Spinal cord (tissue), 10 donors: ENCODE data around the gene ABHD17B. TPM values are rescaled to one million over a fixed set of nuclear protein-coding genes. Genes with fewer than 3 reads are reported as not detected.
"Not testable (repeated sequence)": the region's sequence is repeated elsewhere in the genome, so short reads cannot be mapped to it uniquely, and the experiment has no call there.

Source experiments
- DNase-seq, 6 donors: peaks; one replicate each; pipeline versions ENCODE4 v3.0.0 to v3.0.0-alpha.2; 2013 to 2015; ENCODE audit warnings: low spot score in 6 of 6, low read depth in 4 of 6
- H3K27ac ChIP-seq: one replicate; pipeline ENCODE4 v1.5.1; 2013; ENCODE audit warnings: low read depth, low read length, control low read depth
- H3K27me3 ChIP-seq: one replicate; pipeline ENCODE4 v1.6.1; 2013; ENCODE audit warnings: low read length; ENCODE audit not compliant: control insufficient read depth, insufficient read depth
- H3K36me3 ChIP-seq: one replicate; pipeline ENCODE4 v1.6.1; 2013; ENCODE audit warnings: low read length; ENCODE audit not compliant: control insufficient read depth, insufficient read depth
- H3K4me1 ChIP-seq: one replicate; pipeline ENCODE4 v1.6.1; 2013; ENCODE audit warnings: low read length; ENCODE audit not compliant: control insufficient read depth, insufficient read depth
- H3K4me3 ChIP-seq: one replicate; pipeline ENCODE4 v1.5.1; 2013; ENCODE audit warnings: low read depth, low read length, control low read depth
- H3K9me3 ChIP-seq: one replicate; pipeline ENCODE4 v1.6.1; 2013; ENCODE audit warnings: low read length; ENCODE audit not compliant: control insufficient read depth, insufficient read depth
- WGBS: methylation state at CpG from one replicate; pipeline ENCODE4 v1.1.5; 2013; ENCODE audit warnings: missing lambda C conversion rate; ENCODE audit not compliant: insufficient coverage; 5-methylcytosine and 5-hydroxymethylcytosine counted together
- polyA plus RNA-seq, 2 donors: library from polyadenylated mRNA; unstranded; fragments of 120-200 nt; gene quantifications; one replicate each; pipeline ENCODE4 v1.2.1, GENCODE V29; 2013; ENCODE audit not compliant: insufficient read length in 2 of 2
- total RNA-seq, 2 donors: library from RNA; depleted of rRNA in 1 of 2; stranded (reverse); fragments of 120-200 nt in 1 of 2; fragments of >200 nt in 1 of 2; gene quantifications; one replicate each; pipeline versions ENCODE4 v1.2.3 to v1.2.4, GENCODE V29; 2013 to 2014
- donor health status: healthy.

The ABHD17B gene
- total and polyA plus RNA-seq, 4 donors = 33.7 to 91.8 (median 50.4) TPM

DNA sequence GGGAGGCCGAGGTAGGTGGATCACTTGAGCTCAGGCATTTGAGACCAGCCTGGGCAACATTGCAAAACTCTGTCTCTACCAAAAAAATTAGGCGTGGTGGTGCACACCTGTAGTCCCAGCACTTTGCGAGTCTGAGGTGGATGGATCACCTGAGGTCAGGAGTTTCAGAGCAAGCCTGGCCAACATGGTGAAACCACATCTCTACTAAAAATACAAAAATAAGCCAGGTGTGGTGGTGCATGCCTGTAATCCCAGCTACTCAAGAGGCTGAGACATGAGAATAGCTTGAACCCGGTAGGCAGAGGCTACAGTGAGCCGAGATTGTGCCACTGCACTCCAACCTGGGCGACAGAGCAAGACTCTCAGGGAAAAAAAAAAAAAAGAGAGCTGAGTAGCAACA is 12.2 kb downstream of the ABHD17B start:
- 95% methylated on average over 4 of the region's 6 CpGs for WGBS
- not testable (repeated sequence) for H3K27me3 ChIP-seq, H3K4me1 ChIP-seq, H3K27ac ChIP-seq, H3K9me3 ChIP-seq, H3K4me3 ChIP-seq, DNase-seq, H3K36me3 ChIP-seq

DNA sequence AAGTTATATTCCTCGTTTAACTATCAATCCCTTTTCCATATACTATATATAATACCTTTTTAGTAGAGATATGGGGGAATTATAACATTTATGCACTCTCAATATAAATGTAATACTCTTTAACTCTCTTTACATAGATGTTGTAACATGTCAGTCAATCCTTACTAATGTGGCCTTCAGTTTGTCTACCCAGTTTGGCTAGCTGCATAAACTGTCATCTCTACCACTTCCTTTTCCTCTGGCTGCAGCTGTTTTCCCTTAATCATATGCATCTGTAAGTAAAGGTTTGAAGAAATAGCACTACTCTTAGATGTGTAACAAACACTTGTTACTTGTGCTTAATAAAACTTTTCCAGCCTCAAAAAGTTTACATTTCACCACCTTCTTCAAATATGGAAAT is 13.4 kb downstream of the ABHD17B start:
- Histone ChIP-seq H3K4me1 (no peaks in the 10 kb centered on the region), H3K9me3 (no peaks in the 10 kb centered on the region), H3K27me3 (no peaks in the 10 kb centered on the region), H3K36me3 (no peaks in the 10 kb centered on the region), H3K27ac (no peak overlapping the region), H3K4me3 (no peak overlapping the region)
- DNase-seq = no peak
- WGBS = no CpG with 5 or more reads among the region's 1 CpG

DNA sequence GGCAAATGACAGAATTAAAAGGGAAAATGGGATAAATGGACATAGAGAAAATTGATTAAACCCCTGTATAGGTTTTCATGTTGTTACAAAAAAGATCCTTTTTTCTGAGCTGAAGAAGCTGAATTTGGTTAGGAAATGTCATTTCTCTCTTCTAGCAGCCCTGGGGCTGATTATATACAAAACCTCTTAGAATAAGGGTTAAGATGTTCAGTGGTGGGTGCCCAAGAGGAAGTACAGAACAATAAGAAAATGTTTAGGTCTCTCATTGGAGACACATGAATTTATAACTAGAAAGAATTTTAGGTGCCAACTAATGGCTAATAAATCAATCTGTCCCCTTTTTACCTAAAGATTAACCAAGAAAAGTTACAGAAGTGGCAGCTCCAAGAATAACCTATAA is 14.2 kb downstream of the ABHD17B start:
- DNase-seq = no peak
- H3K4me1 ChIP-seq = no peaks in the 10 kb centered on the region
- H3K27ac ChIP-seq = no peak overlapping the region
- no peaks in the 10 kb centered on the region for H3K9me3 ChIP-seq
- H3K27me3 ChIP-seq = no peaks in the 10 kb centered on the region
- no peaks in the 10 kb centered on the region for H3K36me3 ChIP-seq
- H3K4me3 ChIP-seq = no peak overlapping the region

- H3K27ac ChIP-seq = no peak overlapping the region
Measured at GRCh38 chr9:71895955-71896354, 15.0 kb downstream of the ABHD17B start.

DNA sequence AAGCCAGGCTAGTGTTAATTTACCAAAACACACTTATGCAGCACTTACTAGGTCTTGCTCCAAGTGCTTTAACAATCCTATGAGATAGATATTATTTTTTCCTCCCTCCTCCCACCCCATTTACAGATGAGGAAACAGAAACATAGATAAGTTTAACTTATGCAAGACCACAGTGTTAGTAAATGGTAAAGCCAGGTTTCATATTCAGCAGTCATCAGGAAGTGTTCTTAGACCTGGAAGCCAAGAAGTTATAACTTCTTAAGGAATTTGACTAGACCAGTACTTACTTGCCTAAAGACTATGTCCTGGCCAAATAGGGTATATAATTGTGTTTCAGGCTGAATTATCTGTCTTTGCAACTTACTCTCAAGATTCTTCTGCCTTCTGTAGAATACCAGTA is 15.9 kb downstream of the ABHD17B start:
- no peaks in the 10 kb centered on the region for H3K4me1 ChIP-seq
- no peaks in the 10 kb centered on the region for H3K36me3 ChIP-seq
- DNase-seq = no peak
- H3K4me3 ChIP-seq = no peak overlapping the region
- no peaks in the 10 kb centered on the region for H3K9me3 ChIP-seq
- no peak overlapping the region for H3K27ac ChIP-seq
- H3K27me3 ChIP-seq = no peaks in the 10 kb centered on the region

More at GRCh38 chr9:71895955-71896354, 15.0 kb downstream of the ABHD17B start:
- H3K27me3 ChIP-seq = no peaks in the 10 kb centered on the region
- no peaks in the 10 kb centered on the region for H3K9me3 ChIP-seq
- DNase-seq = no peak
- no peaks in the 10 kb centered on the region for H3K4me1 ChIP-seq
- no peak overlapping the region for H3K4me3 ChIP-seq
- H3K36me3 ChIP-seq = no peaks in the 10 kb centered on the region

DNA sequence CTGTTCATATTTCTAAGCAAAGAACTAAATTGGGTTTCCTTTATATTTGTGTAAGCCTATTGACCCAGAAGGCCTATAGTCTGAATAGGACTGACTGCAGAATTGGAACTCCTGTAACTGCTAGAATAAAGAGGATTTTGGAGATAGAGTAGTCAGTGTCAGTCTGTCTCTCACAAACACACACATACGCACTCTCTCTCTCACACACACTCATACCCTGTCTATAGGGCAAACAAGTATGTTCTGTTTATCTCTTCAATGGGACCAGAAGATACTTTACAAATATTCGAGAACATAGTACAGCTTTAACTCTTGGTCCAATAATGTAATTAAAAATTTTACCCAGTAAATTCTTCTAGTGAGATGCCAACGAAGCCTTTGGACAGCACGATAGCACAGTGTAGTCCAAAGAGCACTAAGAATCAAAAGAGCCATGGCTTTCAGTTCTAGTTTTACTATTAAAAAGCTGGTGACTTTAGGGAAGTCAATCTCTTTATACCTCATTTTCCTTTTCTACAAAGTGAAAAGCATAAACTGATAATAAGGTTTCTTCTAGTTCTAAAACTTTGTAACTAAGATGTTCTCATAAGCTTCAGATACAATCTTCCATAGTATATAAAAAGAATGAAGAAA is 19.3 kb downstream of the ABHD17B start:
- Histone ChIP-seq H3K9me3 (no peaks in the 10 kb centered on the region), H3K4me1 (no peaks in the 10 kb centered on the region), H3K36me3 (no peaks in the 10 kb centered on the region), H3K27me3 (no peaks in the 10 kb centered on the region), H3K4me3 (no peak overlapping the region), H3K27ac (no peak overlapping the region)
- no peak for DNase-seq
- WGBS = no CpG with 5 or more reads among the region's 4 CpGs

- Histone ChIP-seq H3K27ac (no peak overlapping the region), H3K9me3 (no peaks in the 10 kb centered on the region), H3K4me3 (no peak overlapping the region), H3K4me1 (no peaks in the 10 kb centered on the region), H3K27me3 (no peaks in the 10 kb centered on the region), H3K36me3 (no peaks in the 10 kb centered on the region)
- DNase-seq = no peak
- WGBS = no CpG with 5 or more reads among the region's 3 CpGs
Measured at GRCh38 chr9:71890042-71890679, 20.8 kb downstream of the ABHD17B start.

DNA sequence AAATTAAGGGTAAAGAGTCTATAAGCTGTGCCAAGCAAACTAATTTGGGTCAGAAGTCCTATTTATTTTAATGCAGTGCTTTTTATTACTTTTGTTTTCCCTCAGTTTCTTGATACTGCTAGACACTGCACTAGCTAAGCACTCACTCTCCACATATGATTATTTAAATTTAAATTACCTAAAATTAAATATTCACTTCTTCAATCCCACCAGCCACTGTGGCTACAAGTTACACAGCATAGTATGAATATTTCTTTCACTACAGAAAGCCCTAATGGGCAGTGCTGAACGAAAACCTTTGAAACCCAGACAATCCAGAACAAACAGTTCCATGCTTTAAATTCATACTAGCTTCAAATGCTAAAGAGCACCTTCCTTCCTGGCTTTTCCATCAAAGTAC is 23.6 kb downstream of the ABHD17B start:
- 46% methylated on average over 1 of the region's 1 CpG for WGBS

DNA sequence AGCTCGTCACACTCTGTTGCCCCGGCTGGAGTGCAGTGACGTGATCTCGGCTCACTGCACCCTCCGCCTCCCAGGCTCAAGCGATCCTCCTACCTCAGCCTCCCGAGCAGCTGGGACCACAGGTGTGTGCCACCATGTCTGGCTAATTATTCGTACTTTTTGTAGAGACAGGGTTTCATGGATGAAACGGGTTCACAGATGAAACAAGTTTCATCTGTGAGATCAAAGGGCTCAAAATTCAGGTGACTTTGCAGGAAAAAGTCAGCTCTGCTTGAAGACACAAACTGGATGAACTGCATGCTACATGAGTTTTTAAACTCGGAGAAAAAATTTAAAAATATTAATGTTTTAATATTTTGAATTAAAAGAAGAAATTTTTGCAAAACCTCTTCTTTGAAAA is 24.5 kb downstream of the ABHD17B start:
- Histone ChIP-seq H3K9me3 (peaks cover 9% of the 10 kb centered on the region), H3K4me1 (no peaks in the 10 kb centered on the region), H3K36me3 (no peaks in the 10 kb centered on the region), H3K4me3 (no peak overlapping the region), H3K27ac (no peak overlapping the region), H3K27me3 (no peaks in the 10 kb centered on the region)
- no peak for DNase-seq
- WGBS = 91% methylated on average over 8 of the region's 10 CpGs

More for the DNA sequence above, 23.6 kb downstream of the ABHD17B start:
- Histone ChIP-seq H3K27me3 (no peaks in the 10 kb centered on the region), H3K4me3 (no peak overlapping the region), H3K4me1 (no peaks in the 10 kb centered on the region), H3K27ac (no peak overlapping the region), H3K36me3 (no peaks in the 10 kb centered on the region), H3K9me3 (peaks cover 9% of the 10 kb centered on the region)
- DNase-seq = no peak

GRCh38 chr9:71886015-71886414 is 25.0 kb downstream of the ABHD17B start:
- H3K27ac ChIP-seq = no peak overlapping the region
- H3K9me3 ChIP-seq = peaks cover 9% of the 10 kb centered on the region
- no peak overlapping the region for H3K4me3 ChIP-seq
- no peaks in the 10 kb centered on the region for H3K4me1 ChIP-seq
- no CpG with 5 or more reads among the region's 1 CpG for WGBS
- DNase-seq = no peak
- H3K27me3 ChIP-seq = no peaks in the 10 kb centered on the region
- H3K36me3 ChIP-seq = no peaks in the 10 kb centered on the region
